Measurements from ENCODE around the gene DENND2C. TPM values are rescaled to one million over a fixed set of nuclear protein-coding genes. Genes with fewer than 3 reads are reported as not detected.

DENND2C gene
- 3.0 and 5.6 TPM in 2 replicates for total RNA-seq
- 1.4 and 1.8 TPM in 2 replicates for polyA plus RNA-seq

GRCh38 chr1:114669562-114670082 lies at the start of gene DENND2C:
Gene DENND2C (minus strand): TSS chr1:114670049. CDS start chr1:114625984, 44,065 bp downstream.
- Histone ChIP-seq H3K27ac (peak within 1 kb of the TSS; percentile 82), H2AFZ (peak within 1 kb of the TSS; percentile 66), H3K9me2 (replicated peaks; ENCODE audit: insufficient read depth) (no peaks in the 10 kb centered on the region), H3K79me2 (peaks cover 6% of the 10 kb centered on the region), H3K4me1 (ENCODE audit: insufficient read depth) (no peaks in the 10 kb centered on the region), H3K27me3 (no peaks in the 10 kb centered on the region), H3K36me3 (replicated peaks; ENCODE audit: insufficient read depth, low read depth) (no peaks in the 10 kb centered on the region), H3K4me3 (peak within 1 kb of the TSS; percentile 88), H3K4me2 (peak within 1 kb of the TSS; percentile 78), H3K9me3 (ENCODE audit: low read depth) (no peaks in the 10 kb centered on the region), H4K20me1 (ENCODE audit: insufficient read depth, poor library complexity, severe bottlenecking) (no peaks in the 10 kb centered on the region)
- 1% methylated on average over 21 of the region's 50 CpGs for WGBS (ENCODE audit: low lambda C conversion rate, missing lambda C conversion rate)
- no peak for DNase-seq (ENCODE audit: low spot score)
- TF ChIP-seq EZH2phosphoT487 (IDR thresholded peaks at IDR 0.05; ENCODE audit: low read depth, severe bottlenecking, unreplicated experiment) (no peak), EZH2 (IDR thresholded peaks at IDR 0.05; ENCODE audit: borderline replicate concordance) (no peak)
- TF ChIP-seq, protein P1, sequence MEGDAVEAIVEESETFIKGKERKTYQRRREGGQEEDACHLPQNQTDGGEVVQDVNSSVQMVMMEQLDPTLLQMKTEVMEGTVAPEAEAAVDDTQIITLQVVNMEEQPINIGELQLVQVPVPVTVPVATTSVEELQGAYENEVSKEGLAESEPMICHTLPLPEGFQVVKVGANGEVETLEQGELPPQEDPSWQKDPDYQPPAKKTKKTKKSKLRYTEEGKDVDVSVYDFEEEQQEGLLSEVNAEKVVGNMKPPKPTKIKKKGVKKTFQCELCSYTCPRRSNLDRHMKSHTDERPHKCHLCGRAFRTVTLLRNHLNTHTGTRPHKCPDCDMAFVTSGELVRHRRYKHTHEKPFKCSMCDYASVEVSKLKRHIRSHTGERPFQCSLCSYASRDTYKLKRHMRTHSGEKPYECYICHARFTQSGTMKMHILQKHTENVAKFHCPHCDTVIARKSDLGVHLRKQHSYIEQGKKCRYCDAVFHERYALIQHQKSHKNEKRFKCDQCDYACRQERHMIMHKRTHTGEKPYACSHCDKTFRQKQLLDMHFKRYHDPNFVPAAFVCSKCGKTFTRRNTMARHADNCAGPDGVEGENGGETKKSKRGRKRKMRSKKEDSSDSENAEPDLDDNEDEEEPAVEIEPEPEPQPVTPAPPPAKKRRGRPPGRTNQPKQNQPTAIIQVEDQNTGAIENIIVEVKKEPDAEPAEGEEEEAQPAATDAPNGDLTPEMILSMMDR (IDR thresholded peaks at IDR 0.05; ENCODE audit: poor library complexity), result no peak

DNA sequence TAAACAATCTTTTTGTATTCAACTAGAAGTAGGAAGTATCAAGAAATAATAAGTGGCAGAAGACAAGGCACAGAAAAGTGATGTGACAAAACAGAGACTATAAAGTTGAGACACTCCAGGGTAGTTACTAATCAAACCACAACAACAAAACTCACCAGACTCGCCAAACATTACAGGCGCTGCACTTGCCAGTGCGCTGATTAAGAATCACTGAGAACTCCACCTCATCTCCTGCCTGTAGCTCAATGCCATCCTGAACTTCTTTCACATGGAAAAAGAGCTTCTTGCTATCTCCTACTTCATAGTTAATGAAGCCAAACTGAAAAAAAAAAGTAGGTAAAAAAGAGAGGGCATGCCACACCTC lies 49.6 kb upstream of the DENND2C start:
- Histone ChIP-seq H2AFZ (no peak overlapping the region), H4K20me1 (ENCODE audit: insufficient read depth, poor library complexity, severe bottlenecking) (no peaks in the 10 kb centered on the region), H3K4me3 (no peak overlapping the region), H3K36me3 (replicated peaks; ENCODE audit: insufficient read depth, low read depth) (no peaks in the 10 kb centered on the region), H3K79me2 (peaks cover 30% of the 10 kb centered on the region), H3K4me2 (no peak overlapping the region), H3K9me3 (ENCODE audit: low read depth) (no peaks in the 10 kb centered on the region), H3K27me3 (no peaks in the 10 kb centered on the region), H3K9me2 (replicated peaks; ENCODE audit: insufficient read depth) (no peaks in the 10 kb centered on the region), H3K27ac (peak overlapping the region; percentile 42), H3K4me1 (ENCODE audit: insufficient read depth) (peaks cover 20% of the 10 kb centered on the region)
- TF ChIP-seq EZH2 (IDR thresholded peaks at IDR 0.05; ENCODE audit: borderline replicate concordance) (no peak), EZH2phosphoT487 (IDR thresholded peaks at IDR 0.05; ENCODE audit: low read depth, severe bottlenecking, unreplicated experiment) (no peak)
- TF ChIP-seq, protein P1 (IDR thresholded peaks at IDR 0.05; ENCODE audit: poor library complexity), result no peak
- WGBS (ENCODE audit: low lambda C conversion rate, missing lambda C conversion rate), result 92% methylated on average over 3 of the region's 3 CpGs
- DNase-seq (ENCODE audit: low spot score), result no peak

- H3K27ac ChIP-seq, result peak overlapping the region; percentile 44
- H4K20me1 ChIP-seq (ENCODE audit: insufficient read depth, poor library complexity, severe bottlenecking), result no peaks in the 10 kb centered on the region
- peak; percentile 16 for DNase-seq (ENCODE audit: low spot score)
- peaks cover 20% of the 10 kb centered on the region for H3K4me1 ChIP-seq (ENCODE audit: insufficient read depth)
- H3K9me2 ChIP-seq (replicated peaks; ENCODE audit: insufficient read depth), result no peaks in the 10 kb centered on the region
- H2AFZ ChIP-seq, result no peak overlapping the region
- H3K79me2 ChIP-seq, result peaks cover 32% of the 10 kb centered on the region
- no peaks in the 10 kb centered on the region for H3K9me3 ChIP-seq (ENCODE audit: low read depth)
- no peak overlapping the region for H3K4me2 ChIP-seq
- no peak for TF ChIP-seq EZH2phosphoT487 (IDR thresholded peaks at IDR 0.05; ENCODE audit: low read depth, severe bottlenecking, unreplicated experiment)
- TF ChIP-seq EZH2 (IDR thresholded peaks at IDR 0.05; ENCODE audit: borderline replicate concordance), result no peak
- TF ChIP-seq, protein P1 (IDR thresholded peaks at IDR 0.05; ENCODE audit: poor library complexity), result no peak
- no peaks in the 10 kb centered on the region for H3K27me3 ChIP-seq
- H3K4me3 ChIP-seq, result no peak overlapping the region
- 92% methylated on average over 11 of the region's 11 CpGs for WGBS (ENCODE audit: low lambda C conversion rate, missing lambda C conversion rate)
- H3K36me3 ChIP-seq (replicated peaks; ENCODE audit: insufficient read depth, low read depth), result no peaks in the 10 kb centered on the region
Measured at GRCh38 chr1:114718661-114719423, 49.0 kb upstream of the DENND2C start.

All from hepatocyte (in vitro differentiated cells).